Parathyroid adenoma (tissue), 2 donors: ENCODE data around the gene FBXW7.

ENCODE experiments used
- H2AFZ ChIP-seq: fragments of 300-600 bp; sonication (generic); one replicate; pipeline ENCODE4 v1.7.0; 2017; ENCODE audit warnings: antibody characterized with exemption, mild to moderate bottlenecking
- H3K27ac ChIP-seq: fragments of 300-600 bp; sonication (generic); one replicate; pipeline ENCODE4 v1.7.0; 2017
- H3K27me3 ChIP-seq: fragments of 300-600 bp; sonication (generic); one replicate; pipeline ENCODE4 v1.7.0; 2017; ENCODE audit warnings: low read length; ENCODE audit not compliant: control insufficient read depth, insufficient read depth
- H3K36me3 ChIP-seq: fragments of 300-600 bp; sonication (generic); one replicate; pipeline ENCODE4 v1.7.0; 2017; ENCODE audit warnings: low read length; ENCODE audit not compliant: control insufficient read depth, insufficient read depth
- H3K4me1 ChIP-seq: fragments of 300-600 bp; sonication (generic); one replicate; pipeline ENCODE4 v1.7.0; 2017; ENCODE audit warnings: control low read depth
- H3K4me2 ChIP-seq: fragments of 300-600 bp; sonication (generic); one replicate; pipeline ENCODE4 v1.7.0; 2017; ENCODE audit warnings: low read length
- H3K4me3 ChIP-seq: fragments of 300-600 bp; sonication (generic); one replicate; pipeline ENCODE4 v1.7.0; 2017; ENCODE audit warnings: low read depth, low read length
- H3K79me2 ChIP-seq: fragments of 300-600 bp; sonication (generic); one replicate; pipeline ENCODE4 v1.7.0; 2017; ENCODE audit warnings: control low read depth
- H3K9ac ChIP-seq: fragments of 300-600 bp; sonication (generic); one replicate; pipeline ENCODE4 v1.7.0; 2017; ENCODE audit warnings: mild to moderate bottlenecking
- H3K9me3 ChIP-seq: fragments of 300-600 bp; sonication (generic); one replicate; pipeline ENCODE4 v1.7.0; 2017; ENCODE audit warnings: low read length; ENCODE audit not compliant: control insufficient read depth
- CTCF ChIP-seq: fragments of 300-600 bp; sonication (generic); IDR thresholded peaks from one replicate; pipeline ENCODE4 v1.7.0; 2017; ENCODE audit warnings: antibody characterized with exemption, mild to moderate bottlenecking
- donor health status: primary hyperparathyroidism.

Gene FBXW7

GRCh38 chr4:152304220-152304619 lies 231.7 kb downstream of the FBXW7 start:
- H3K9ac ChIP-seq = no peak overlapping the region
- H3K4me1 ChIP-seq = no peaks in the 10 kb centered on the region
- no peak overlapping the region for H2AFZ ChIP-seq
- H3K4me2 ChIP-seq = no peak overlapping the region
- TF ChIP-seq CTCF = no peak
- no peaks in the 10 kb centered on the region for H3K27me3 ChIP-seq
- H3K9me3 ChIP-seq = no peaks in the 10 kb centered on the region
- H3K4me3 ChIP-seq = no peak overlapping the region
- no peaks in the 10 kb centered on the region for H3K79me2 ChIP-seq
- H3K27ac ChIP-seq = no peak overlapping the region
- H3K36me3 ChIP-seq = no peaks in the 10 kb centered on the region

GRCh38 chr4:152301381-152301780 lies 234.5 kb downstream of the FBXW7 start:
- no peak for TF ChIP-seq CTCF
- Histone ChIP-seq H3K9ac (no peak overlapping the region), H2AFZ (no peak overlapping the region), H3K27ac (no peak overlapping the region), H3K36me3 (no peaks in the 10 kb centered on the region), H3K4me2 (no peak overlapping the region), H3K27me3 (no peaks in the 10 kb centered on the region), H3K4me3 (no peak overlapping the region), H3K79me2 (no peaks in the 10 kb centered on the region), H3K4me1 (no peaks in the 10 kb centered on the region), H3K9me3 (no peaks in the 10 kb centered on the region)

- Histone ChIP-seq H3K79me2 (no peaks in the 10 kb centered on the region), H3K27ac (no peak overlapping the region), H3K9me3 (no peaks in the 10 kb centered on the region), H3K36me3 (no peaks in the 10 kb centered on the region), H3K27me3 (no peaks in the 10 kb centered on the region), H3K9ac (no peak overlapping the region), H2AFZ (no peak overlapping the region), H3K4me1 (no peaks in the 10 kb centered on the region), H3K4me3 (no peak overlapping the region), H3K4me2 (no peak overlapping the region)
- TF ChIP-seq CTCF = no peak
Measured at GRCh38 chr4:152299553-152299952, 236.3 kb downstream of the FBXW7 start.

- no peak overlapping the region for H3K4me2 ChIP-seq
- no peaks in the 10 kb centered on the region for H3K4me1 ChIP-seq
- no peaks in the 10 kb centered on the region for H3K36me3 ChIP-seq
- TF ChIP-seq CTCF = no peak
- H2AFZ ChIP-seq = no peak overlapping the region
- no peaks in the 10 kb centered on the region for H3K27me3 ChIP-seq
- H3K9ac ChIP-seq = no peak overlapping the region
- H3K79me2 ChIP-seq = no peaks in the 10 kb centered on the region
- H3K27ac ChIP-seq = no peak overlapping the region
- no peak overlapping the region for H3K4me3 ChIP-seq
- H3K9me3 ChIP-seq = no peaks in the 10 kb centered on the region
Measured at GRCh38 chr4:152296386-152296785, 239.5 kb downstream of the FBXW7 start.

GRCh38 chr4:152294765-152295164 lies 241.1 kb downstream of the FBXW7 start:
- H3K27ac ChIP-seq = no peak overlapping the region

More at GRCh38 chr4:152294765-152295164, 241.1 kb downstream of the FBXW7 start:
- no peak overlapping the region for H3K9ac ChIP-seq
- no peaks in the 10 kb centered on the region for H3K9me3 ChIP-seq
- H2AFZ ChIP-seq = no peak overlapping the region
- no peaks in the 10 kb centered on the region for H3K27me3 ChIP-seq
- H3K79me2 ChIP-seq = no peaks in the 10 kb centered on the region
- no peak overlapping the region for H3K4me3 ChIP-seq
- TF ChIP-seq CTCF = no peak
- no peaks in the 10 kb centered on the region for H3K36me3 ChIP-seq
- no peak overlapping the region for H3K4me2 ChIP-seq
- no peaks in the 10 kb centered on the region for H3K4me1 ChIP-seq
